ENCODE data around the gene MEIS2. TPM values are rescaled to one million over a fixed set of nuclear protein-coding genes. Genes with fewer than 3 reads are reported as not detected.

The MEIS2 gene
- total RNA-seq, 1 experiment from 2014 or later = 59.3 TPM

- DNase-seq (ENCODE audit: low spot score) = peak; percentile 57
Measured at GRCh38 chr15:37098468-37099318, 1.7 kb downstream of the MEIS2 start.

- no peak for DNase-seq (ENCODE audit: low spot score)
Measured at GRCh38 chr15:37097144-37097919, 3.0 kb downstream of the MEIS2 start.

GRCh38 chr15:37096558-37097143, 3.7 kb downstream of the MEIS2 start:
- DNase-seq (ENCODE audit: low spot score) = no peak

DNA sequence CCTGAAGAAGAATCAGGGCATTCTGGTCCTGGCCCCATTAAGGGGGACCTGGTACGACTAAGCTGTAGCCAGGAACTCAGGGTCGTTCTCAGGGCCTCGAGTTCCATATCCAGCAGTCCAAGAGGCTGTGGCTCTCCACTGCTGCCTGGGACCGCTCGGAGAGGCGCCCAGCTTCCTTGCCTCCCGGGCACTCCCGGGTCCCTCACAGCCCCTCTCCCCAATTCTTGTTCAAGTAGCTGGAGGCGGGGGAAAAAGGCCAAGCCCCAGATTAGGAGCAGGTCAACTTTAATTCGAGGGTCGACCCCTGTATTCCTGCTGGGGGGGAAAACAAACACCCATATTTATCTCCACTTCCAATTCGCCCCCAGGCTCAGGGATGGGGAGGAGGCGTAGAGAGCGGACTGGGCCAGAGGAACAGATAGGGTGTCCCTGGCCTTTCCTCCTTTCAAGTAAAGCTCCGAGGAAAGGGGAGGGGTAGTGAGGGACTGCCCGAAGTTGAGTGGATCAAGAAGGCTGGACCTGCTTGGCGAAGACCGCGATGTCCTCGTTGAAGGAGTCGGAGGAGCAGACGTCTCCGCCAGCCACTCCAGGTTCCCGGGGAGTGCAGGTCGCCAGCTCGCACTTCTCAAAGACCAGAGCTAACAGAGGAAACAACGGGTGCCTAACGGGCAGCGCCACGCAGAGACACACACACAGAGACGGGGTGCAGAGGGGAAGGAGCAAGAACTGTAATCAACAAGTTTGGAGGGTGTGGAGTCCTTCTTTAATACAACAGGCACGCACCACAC, 4.4 kb downstream of the MEIS2 start:
- DNase-seq (ENCODE audit: low spot score) = no peak

- DNase-seq (ENCODE audit: low spot score) = no peak
Measured at GRCh38 chr15:37094915-37095711, 5.2 kb downstream of the MEIS2 start.

DNA sequence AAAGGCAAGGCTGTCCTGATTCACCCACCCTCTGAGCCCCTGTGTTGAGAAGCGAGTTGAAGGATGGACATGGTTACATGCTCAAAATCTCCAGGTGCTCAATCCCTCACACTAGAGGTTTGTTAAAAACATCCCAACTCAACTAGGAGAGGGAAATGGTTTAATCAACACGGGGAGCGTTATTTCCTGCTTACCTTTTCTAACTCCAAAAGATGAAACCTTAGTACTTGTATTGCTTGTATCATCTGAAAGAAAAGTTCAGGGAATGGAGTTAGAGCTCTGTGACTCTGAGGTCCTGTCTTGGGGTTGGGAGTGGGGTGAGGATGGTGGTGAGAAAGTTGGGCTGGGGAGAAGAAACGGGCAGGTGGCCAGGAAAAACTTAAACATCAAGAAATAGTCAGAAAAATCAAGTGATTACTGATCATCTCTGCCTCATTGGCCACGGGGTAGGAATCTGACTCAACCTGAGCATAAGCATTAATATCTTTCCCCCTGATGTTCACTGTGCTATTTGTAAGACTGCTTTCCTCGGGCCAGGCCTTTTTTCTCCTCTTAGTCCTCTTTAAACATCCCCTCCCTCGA, 5.9 kb downstream of the MEIS2 start:
- DNase-seq (ENCODE audit: low spot score) = no peak

GRCh38 chr15:37093480-37094332, 6.6 kb downstream of the MEIS2 start:
- no peak for DNase-seq (ENCODE audit: low spot score)

DNA sequence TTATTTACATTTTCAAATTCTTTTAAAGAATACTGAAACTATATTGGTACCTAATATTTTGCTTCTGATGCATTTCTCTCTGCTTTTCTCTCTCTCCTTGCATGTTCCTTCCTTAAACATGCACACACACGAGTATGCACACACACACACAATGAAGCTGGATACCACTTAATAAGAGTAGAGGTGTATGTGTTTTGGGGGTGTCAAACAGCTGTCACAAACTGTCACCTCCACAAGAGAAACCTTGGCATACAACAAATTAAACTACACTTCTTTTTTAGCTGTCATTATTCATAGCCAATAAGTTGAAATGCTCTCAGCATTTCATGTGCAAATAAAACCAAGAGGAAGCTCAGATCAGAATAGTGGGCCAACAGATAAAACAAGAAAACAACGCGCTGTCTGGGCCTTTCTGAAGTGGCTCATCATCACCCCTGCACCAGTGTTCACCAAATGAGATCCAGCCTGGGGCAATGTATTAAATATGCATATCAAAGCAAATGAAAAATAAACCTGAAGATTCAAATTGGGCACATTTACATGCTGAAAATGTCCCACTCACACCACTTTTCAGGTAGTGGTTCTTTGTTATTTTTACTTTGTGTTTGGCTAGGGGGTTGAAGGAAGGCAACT, 9.7 kb downstream of the MEIS2 start:
- DNase-seq (ENCODE audit: low spot score) = no peak

DNA sequence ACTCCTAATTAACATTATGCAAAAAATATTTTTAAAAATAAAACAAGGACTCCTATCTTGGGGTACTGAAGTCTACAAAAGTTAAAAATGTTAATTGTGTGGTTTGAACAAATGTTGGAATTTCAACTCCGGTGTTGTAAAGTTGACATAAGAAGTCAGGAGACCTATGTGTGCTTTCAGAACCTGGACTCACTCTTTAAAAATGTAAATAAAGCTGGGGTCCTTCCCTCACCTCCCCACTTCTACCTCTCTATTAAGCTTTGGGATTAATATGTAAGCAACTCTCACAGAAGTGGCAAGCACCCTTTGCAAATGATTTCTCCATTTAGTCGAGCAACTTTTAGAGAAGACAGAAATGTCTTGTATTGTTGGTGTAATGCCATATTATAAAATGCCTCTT, 11.9 kb downstream of the MEIS2 start:
- no peak for DNase-seq (ENCODE audit: low spot score)

DNA sequence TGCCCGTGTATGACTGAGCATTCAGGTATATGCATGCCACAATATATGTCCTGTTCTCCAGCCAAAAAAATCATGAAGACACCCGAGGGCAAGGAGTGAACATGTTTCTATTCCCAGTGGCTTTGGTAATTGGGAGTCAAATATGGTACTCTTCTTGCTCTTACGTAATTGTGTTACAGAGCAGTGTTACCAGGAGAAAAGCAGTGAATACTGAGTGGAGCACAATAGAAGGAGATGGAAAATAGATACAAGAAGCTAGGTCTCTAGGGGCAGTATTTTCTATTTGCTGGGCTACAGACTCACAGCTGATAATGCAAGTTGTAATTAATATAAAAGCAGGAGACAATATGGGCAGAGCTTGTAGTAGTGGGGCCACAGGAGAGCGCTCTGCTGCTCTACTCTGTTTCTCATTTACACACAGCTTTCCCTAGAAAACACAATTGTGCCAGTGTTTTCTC, 13.2 kb downstream of the MEIS2 start:
- DNase-seq (ENCODE audit: low spot score) = no peak

- no peak for DNase-seq (ENCODE audit: low spot score)
Measured at GRCh38 chr15:37086521-37086920, 13.8 kb downstream of the MEIS2 start.

DNA sequence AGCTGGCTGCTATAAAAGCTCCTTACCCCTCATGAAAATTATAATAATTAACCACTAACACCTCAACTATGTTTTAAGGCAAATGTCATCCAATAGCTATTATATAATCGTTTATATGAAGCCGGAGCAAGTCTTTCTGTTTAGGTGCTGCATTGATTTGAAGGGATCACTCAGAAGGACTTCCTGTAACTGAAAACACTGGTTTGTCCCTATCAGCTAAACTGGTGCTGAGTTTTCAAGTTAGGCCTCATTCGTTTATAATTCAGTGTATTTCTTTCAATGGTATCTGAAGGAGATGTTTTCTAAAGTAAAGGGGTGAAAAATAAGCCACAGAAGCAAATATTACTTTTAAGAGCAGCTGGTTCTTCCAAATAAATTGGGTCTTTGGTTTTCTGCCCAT, 14.2 kb downstream of the MEIS2 start:
- DNase-seq (ENCODE audit: low spot score) = no peak

- DNase-seq (ENCODE audit: low spot score) = no peak
Measured at GRCh38 chr15:37084602-37085001, 15.7 kb downstream of the MEIS2 start.

DNA sequence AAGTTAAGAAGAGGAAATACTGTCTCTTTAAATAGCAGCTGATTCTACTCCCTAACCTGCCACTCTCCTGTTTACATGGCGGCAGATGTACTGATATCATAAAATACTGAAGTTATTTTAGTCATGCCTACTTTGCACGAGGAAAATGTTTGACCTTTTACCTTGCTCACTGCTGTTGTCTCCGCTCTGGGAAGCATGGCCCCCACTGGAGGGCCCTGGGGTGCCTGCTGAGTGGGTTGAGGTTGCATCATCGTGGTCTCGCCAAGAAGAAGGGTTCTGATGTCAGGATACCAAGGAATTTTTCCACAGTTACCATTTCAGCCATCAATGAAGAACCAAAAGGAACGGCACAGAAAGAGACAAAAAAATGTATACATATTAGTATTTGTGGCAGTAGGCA, 16.7 kb downstream of the MEIS2 start:
- DNase-seq (ENCODE audit: low spot score) = no peak

DNA sequence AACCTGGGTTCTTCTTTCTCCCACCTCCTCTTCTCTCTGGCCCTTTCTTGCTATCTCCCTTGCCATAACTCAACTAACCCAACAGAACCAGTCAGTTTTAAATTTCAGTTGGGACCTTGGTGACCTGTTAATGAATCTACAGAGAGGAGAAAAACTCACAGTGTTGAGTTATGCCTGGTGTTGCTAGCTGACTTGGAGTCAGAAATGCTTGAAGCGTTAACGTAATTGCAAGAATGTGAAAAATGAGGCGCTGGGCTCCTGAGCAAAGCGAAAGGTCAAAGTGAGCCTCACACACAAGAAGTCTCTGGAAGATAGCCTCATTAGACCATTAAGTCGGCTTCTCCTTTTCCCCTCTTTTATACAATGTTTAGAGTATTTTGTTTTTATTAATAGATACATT, 18.4 kb downstream of the MEIS2 start:
- DNase-seq (ENCODE audit: low spot score) = no peak

- DNase-seq (ENCODE audit: low spot score) = peak; percentile 33
Measured at GRCh38 chr15:37080261-37080921, 20.0 kb downstream of the MEIS2 start.

- no peak for DNase-seq (ENCODE audit: low spot score)
Measured at GRCh38 chr15:37079726-37080125, 20.6 kb downstream of the MEIS2 start.

DNA sequence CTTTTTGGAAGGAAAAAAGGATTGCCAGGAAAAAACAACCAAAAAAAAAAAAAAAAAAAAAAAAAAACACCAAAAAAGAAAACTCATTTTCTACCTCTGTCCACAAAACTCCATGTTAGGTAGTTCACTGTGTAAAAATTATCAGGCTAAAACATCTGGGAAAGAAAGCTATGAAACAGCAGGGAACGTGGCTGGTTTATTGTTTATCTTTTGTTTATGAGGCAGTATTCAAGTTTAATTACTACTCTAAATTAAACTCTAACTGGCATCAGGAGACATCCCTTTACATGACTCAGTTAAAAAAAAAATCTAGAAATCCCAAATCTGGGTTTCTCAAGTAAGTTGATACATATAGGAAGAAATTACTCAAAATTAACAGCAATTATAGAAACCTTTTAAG, 21.8 kb downstream of the MEIS2 start:
- no peak for DNase-seq (ENCODE audit: low spot score)

All from HT-29 (cell line).